ENCODE data around the gene ADAM12. TPM values are rescaled to one million over a fixed set of nuclear protein-coding genes. Genes with fewer than 3 reads are reported as not detected.

ADAM12 gene
- total RNA-seq, 4 donors from 2014 or later: 0.19 to 2.6 (median 1.5) TPM

- H3K4me1 ChIP-seq: no peaks in the 10 kb centered on the region
- no peak overlapping the region for H3K4me3 ChIP-seq
- H3K36me3 ChIP-seq: no peaks in the 10 kb centered on the region
- H3K9me3 ChIP-seq: no peaks in the 10 kb centered on the region
- no peak for DNase-seq (ENCODE audit: low spot score in 2 of 2)
- no peak for TF ChIP-seq EP300 (IDR thresholded peaks at IDR 0.05)
- no peaks in the 10 kb centered on the region for H3K27me3 ChIP-seq
- H3K27ac ChIP-seq: no peak overlapping the region
- 86% methylated on average over 12 of the region's 12 CpGs for WGBS
Measured at GRCh38 chr10:126235979-126236851, 152.1 kb downstream of the ADAM12 start.

GRCh38 chr10:126235091-126235978, 152.9 kb downstream of the ADAM12 start:
- 93% methylated on average over 21 of the region's 25 CpGs for WGBS
- Histone ChIP-seq H3K4me1 (no peaks in the 10 kb centered on the region), H3K27ac (no peak overlapping the region), H3K9me3 (no peaks in the 10 kb centered on the region), H3K4me3 (no peak overlapping the region), H3K36me3 (no peaks in the 10 kb centered on the region), H3K27me3 (no peaks in the 10 kb centered on the region)
- no peak for TF ChIP-seq CTCF (IDR thresholded peaks at IDR 0.05)
- TF ChIP-seq POLR2AphosphoS5 (IDR thresholded peaks at IDR 0.05): no peak
- TF ChIP-seq POLR2A (IDR thresholded peaks at IDR 0.05): no peak
- no peak for TF ChIP-seq EP300 (IDR thresholded peaks at IDR 0.05)
- no peak for DNase-seq (ENCODE audit: low spot score in 2 of 2)

GRCh38 chr10:126234630-126235029, 153.6 kb downstream of the ADAM12 start:
- Histone ChIP-seq H3K36me3 (no peaks in the 10 kb centered on the region), H3K27me3 (no peaks in the 10 kb centered on the region), H3K27ac (no peak overlapping the region), H3K4me3 (no peak overlapping the region), H3K9me3 (no peaks in the 10 kb centered on the region), H3K4me1 (no peaks in the 10 kb centered on the region)
- WGBS: 94% methylated on average over 5 of the region's 5 CpGs
- no peak for DNase-seq (ENCODE audit: low spot score in 2 of 2)
- TF ChIP-seq POLR2A (IDR thresholded peaks at IDR 0.05): no peak
- TF ChIP-seq POLR2AphosphoS5 (IDR thresholded peaks at IDR 0.05): no peak
- TF ChIP-seq CTCF (IDR thresholded peaks at IDR 0.05): no peak
- TF ChIP-seq EP300 (IDR thresholded peaks at IDR 0.05): no peak

GRCh38 chr10:126233182-126234148, 154.8 kb downstream of the ADAM12 start:
- Histone ChIP-seq H3K27me3 (no peaks in the 10 kb centered on the region), H3K36me3 (no peaks in the 10 kb centered on the region), H3K27ac (no peak overlapping the region), H3K4me3 (no peak overlapping the region), H3K4me1 (no peaks in the 10 kb centered on the region), H3K9me3 (no peaks in the 10 kb centered on the region)
- TF ChIP-seq EP300 (IDR thresholded peaks at IDR 0.05) (no peak), POLR2AphosphoS5 (IDR thresholded peaks at IDR 0.05) (no peak), CTCF (IDR thresholded peaks at IDR 0.05) (no peak), POLR2A (IDR thresholded peaks at IDR 0.05) (no peak)
- no peak for DNase-seq (ENCODE audit: low spot score in 2 of 2)
- WGBS: 87% methylated on average over 15 of the region's 15 CpGs

GRCh38 chr10:126230587-126230986, 157.7 kb downstream of the ADAM12 start:
- Histone ChIP-seq H3K27me3 (no peaks in the 10 kb centered on the region), H3K27ac (no peak overlapping the region), H3K4me3 (no peak overlapping the region), H3K36me3 (no peaks in the 10 kb centered on the region), H3K4me1 (peaks cover 9% of the 10 kb centered on the region), H3K9me3 (no peaks in the 10 kb centered on the region)
- no peak for DNase-seq (ENCODE audit: low spot score in 2 of 2)
- TF ChIP-seq EP300 (IDR thresholded peaks at IDR 0.05) (no peak), CTCF (IDR thresholded peaks at IDR 0.05) (no peak), POLR2AphosphoS5 (IDR thresholded peaks at IDR 0.05) (no peak), POLR2A (IDR thresholded peaks at IDR 0.05) (no peak)
- WGBS: 72% methylated on average over 2 of the region's 2 CpGs

All from suprapubic skin (tissue), 4 donors.